ENCODE data around the gene SLC6A14. TPM values are rescaled to one million over a fixed set of nuclear protein-coding genes. Genes with fewer than 3 reads are reported as not detected.

SLC6A14 gene
- total and polyA plus RNA-seq, 10 of the 15 experiments (the other 5 are each of a cell fraction or from before 2014, with no cell fraction given): 0.05 TPM; not detected in 9

DNA sequence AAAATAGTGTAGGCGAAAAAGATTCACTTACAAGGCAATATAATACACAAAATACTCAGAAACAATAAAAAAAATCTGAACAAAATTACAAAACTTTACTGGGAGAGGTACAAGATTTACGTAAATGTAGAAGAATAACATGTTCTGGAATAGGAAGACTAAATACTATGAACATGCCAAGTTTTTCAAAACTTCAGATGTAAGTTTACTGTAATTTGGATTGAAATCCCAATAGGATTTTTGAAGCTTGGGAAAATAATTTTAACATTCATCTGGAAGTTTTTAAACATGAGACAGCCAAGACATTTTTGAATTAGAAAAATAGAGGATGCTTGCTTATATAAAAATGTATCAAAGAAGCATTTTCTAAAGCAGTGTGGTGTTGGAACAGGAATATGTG is 56.9 kb downstream of the SLC6A14 start:
- intact Hi-C loops (cut with micrococcal nuclease; ENCODE audit: unreplicated experiment): no loop called here
- no peaks in the 10 kb centered on the region for H3K27me3 ChIP-seq (replicated peaks in 1 of 2; ENCODE audit: control insufficient read depth in 2 of 2, insufficient read depth in 2 of 2, low read length in 1 of 2)
- in situ Hi-C loops (cut with MboI): loop anchor here (10.0 kb wide), 1 partner anchor 1762 kb away; no protein-coding TSS in a partner anchor
- DNase-seq (ENCODE audit: low read depth, low spot score) (no peak), ATAC-seq (no peak), FAIRE-seq (no peak)
- no peaks in the 10 kb centered on the region for H3K79me2 ChIP-seq (ENCODE audit: control insufficient read depth, insufficient read depth, low read length)
- no peaks in the 10 kb centered on the region for H3K9me3 ChIP-seq (replicated peaks; ENCODE audit: control insufficient read depth, insufficient read depth, low read length)
- no TSS peak for BruUV-seq (replicated peaks)
- H3K4me2 ChIP-seq (ENCODE audit: control insufficient read depth, insufficient read depth): no peak overlapping the region
- no peaks in the 10 kb centered on the region for H4K20me1 ChIP-seq (ENCODE audit: control insufficient read depth, insufficient read depth)
- H3K4me3 ChIP-seq: no peak overlapping the region
- H2AFZ ChIP-seq (ENCODE audit: control insufficient read depth, low read depth, low read length): no peak overlapping the region
- ChIA-PET POLR2A (no interaction called here), SMC1A (ENCODE audit: uncharacterized antibody, unreplicated experiment) (no interaction called here), CTCF (no interaction called here), RAD21 (ENCODE audit: unreplicated experiment) (no interaction called here)
- H3K27ac ChIP-seq (ENCODE audit: control insufficient read depth, insufficient read depth): no peak overlapping the region
- H3K36me3 ChIP-seq (ENCODE audit: control insufficient read depth in 2 of 2, insufficient read depth in 2 of 2, low read length in 1 of 2): no peaks in the 10 kb centered on the region
- no peaks in the 10 kb centered on the region for H3K4me1 ChIP-seq (ENCODE audit: control insufficient read depth, insufficient read depth, low read length)
- no peak overlapping the region for H3K9ac ChIP-seq (ENCODE audit: control insufficient read depth, insufficient read depth, low read length)
- WGBS (ENCODE audit: insufficient coverage, insufficient replicate concordance, low lambda C conversion rate, missing lambda C conversion rate): 0% methylated on average over 2 of the region's 2 CpGs
- TF ChIP-seq, protein P1, sequence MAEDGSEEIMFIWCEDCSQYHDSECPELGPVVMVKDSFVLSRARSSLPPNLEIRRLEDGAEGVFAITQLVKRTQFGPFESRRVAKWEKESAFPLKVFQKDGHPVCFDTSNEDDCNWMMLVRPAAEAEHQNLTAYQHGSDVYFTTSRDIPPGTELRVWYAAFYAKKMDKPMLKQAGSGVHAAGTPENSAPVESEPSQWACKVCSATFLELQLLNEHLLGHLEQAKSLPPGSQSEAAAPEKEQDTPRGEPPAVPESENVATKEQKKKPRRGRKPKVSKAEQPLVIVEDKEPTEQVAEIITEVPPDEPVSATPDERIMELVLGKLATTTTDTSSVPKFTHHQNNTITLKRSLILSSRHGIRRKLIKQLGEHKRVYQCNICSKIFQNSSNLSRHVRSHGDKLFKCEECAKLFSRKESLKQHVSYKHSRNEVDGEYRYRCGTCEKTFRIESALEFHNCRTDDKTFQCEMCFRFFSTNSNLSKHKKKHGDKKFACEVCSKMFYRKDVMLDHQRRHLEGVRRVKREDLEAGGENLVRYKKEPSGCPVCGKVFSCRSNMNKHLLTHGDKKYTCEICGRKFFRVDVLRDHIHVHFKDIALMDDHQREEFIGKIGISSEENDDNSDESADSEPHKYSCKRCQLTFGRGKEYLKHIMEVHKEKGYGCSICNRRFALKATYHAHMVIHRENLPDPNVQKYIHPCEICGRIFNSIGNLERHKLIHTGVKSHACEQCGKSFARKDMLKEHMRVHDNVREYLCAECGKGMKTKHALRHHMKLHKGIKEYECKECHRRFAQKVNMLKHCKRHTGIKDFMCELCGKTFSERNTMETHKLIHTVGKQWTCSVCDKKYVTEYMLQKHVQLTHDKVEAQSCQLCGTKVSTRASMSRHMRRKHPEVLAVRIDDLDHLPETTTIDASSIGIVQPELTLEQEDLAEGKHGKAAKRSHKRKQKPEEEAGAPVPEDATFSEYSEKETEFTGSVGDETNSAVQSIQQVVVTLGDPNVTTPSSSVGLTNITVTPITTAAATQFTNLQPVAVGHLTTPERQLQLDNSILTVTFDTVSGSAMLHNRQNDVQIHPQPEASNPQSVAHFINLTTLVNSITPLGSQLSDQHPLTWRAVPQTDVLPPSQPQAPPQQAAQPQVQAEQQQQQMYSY (CRISPR knock-in tag; IDR thresholded peaks at IDR 0.05): no peak
- TF ChIP-seq, protein P2, sequence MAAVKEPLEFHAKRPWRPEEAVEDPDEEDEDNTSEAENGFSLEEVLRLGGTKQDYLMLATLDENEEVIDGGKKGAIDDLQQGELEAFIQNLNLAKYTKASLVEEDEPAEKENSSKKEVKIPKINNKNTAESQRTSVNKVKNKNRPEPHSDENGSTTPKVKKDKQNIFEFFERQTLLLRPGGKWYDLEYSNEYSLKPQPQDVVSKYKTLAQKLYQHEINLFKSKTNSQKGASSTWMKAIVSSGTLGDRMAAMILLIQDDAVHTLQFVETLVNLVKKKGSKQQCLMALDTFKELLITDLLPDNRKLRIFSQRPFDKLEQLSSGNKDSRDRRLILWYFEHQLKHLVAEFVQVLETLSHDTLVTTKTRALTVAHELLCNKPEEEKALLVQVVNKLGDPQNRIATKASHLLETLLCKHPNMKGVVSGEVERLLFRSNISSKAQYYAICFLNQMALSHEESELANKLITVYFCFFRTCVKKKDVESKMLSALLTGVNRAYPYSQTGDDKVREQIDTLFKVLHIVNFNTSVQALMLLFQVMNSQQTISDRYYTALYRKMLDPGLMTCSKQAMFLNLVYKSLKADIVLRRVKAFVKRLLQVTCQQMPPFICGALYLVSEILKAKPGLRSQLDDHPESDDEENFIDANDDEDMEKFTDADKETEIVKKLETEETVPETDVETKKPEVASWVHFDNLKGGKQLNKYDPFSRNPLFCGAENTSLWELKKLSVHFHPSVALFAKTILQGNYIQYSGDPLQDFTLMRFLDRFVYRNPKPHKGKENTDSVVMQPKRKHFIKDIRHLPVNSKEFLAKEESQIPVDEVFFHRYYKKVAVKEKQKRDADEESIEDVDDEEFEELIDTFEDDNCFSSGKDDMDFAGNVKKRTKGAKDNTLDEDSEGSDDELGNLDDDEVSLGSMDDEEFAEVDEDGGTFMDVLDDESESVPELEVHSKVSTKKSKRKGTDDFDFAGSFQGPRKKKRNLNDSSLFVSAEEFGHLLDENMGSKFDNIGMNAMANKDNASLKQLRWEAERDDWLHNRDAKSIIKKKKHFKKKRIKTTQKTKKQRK (IDR thresholded peaks at IDR 0.05; ENCODE audit: low read depth, low read length): no peak
- TF ChIP-seq ZBED1 (IDR thresholded peaks at IDR 0.05; ENCODE audit: borderline replicate concordance) (no peak), TCF12 (IDR thresholded peaks at IDR 0.05; ENCODE audit: low read depth, low read length) (no peak), MEF2A (IDR thresholded peaks at IDR 0.05; ENCODE audit: insufficient read depth, low read depth, low read length) (no peak), ZNF622 (IDR thresholded peaks at IDR 0.05) (no peak), YY1 (IDR thresholded peaks at IDR 0.05; ENCODE audit: low read depth, low read length) (no peak), SIX5 (IDR thresholded peaks at IDR 0.05; ENCODE audit: low read depth, low read length, severe bottlenecking) (no peak), RELA (IDR thresholded peaks at IDR 0.05; ENCODE audit: borderline replicate concordance, partially characterized antibody) (no peak), NR2C2 (IDR thresholded peaks at IDR 0.05; ENCODE audit: borderline replicate concordance, control insufficient read depth, insufficient read length, low read depth) (no peak)
- TF ChIP-seq, protein P3, sequence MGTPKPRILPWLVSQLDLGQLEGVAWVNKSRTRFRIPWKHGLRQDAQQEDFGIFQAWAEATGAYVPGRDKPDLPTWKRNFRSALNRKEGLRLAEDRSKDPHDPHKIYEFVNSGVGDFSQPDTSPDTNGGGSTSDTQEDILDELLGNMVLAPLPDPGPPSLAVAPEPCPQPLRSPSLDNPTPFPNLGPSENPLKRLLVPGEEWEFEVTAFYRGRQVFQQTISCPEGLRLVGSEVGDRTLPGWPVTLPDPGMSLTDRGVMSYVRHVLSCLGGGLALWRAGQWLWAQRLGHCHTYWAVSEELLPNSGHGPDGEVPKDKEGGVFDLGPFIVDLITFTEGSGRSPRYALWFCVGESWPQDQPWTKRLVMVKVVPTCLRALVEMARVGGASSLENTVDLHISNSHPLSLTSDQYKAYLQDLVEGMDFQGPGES (IDR thresholded peaks at IDR 0.05): no peak
- TF ChIP-seq, protein P4, sequence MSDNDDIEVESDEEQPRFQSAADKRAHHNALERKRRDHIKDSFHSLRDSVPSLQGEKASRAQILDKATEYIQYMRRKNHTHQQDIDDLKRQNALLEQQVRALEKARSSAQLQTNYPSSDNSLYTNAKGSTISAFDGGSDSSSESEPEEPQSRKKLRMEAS (IDR thresholded peaks at IDR 0.05; ENCODE audit: low read depth, low read length): no peak
- TF ChIP-seq, protein P5, sequence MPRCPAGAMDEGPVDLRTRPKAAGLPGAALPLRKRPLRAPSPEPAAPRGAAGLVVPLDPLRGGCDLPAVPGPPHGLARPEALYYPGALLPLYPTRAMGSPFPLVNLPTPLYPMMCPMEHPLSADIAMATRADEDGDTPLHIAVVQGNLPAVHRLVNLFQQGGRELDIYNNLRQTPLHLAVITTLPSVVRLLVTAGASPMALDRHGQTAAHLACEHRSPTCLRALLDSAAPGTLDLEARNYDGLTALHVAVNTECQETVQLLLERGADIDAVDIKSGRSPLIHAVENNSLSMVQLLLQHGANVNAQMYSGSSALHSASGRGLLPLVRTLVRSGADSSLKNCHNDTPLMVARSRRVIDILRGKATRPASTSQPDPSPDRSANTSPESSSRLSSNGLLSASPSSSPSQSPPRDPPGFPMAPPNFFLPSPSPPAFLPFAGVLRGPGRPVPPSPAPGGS (IDR thresholded peaks at IDR 0.05; ENCODE audit: borderline replicate concordance, insufficient read depth, low read depth, low read length, poor library complexity, severe bottlenecking): no peak
- TF ChIP-seq, protein P6, sequence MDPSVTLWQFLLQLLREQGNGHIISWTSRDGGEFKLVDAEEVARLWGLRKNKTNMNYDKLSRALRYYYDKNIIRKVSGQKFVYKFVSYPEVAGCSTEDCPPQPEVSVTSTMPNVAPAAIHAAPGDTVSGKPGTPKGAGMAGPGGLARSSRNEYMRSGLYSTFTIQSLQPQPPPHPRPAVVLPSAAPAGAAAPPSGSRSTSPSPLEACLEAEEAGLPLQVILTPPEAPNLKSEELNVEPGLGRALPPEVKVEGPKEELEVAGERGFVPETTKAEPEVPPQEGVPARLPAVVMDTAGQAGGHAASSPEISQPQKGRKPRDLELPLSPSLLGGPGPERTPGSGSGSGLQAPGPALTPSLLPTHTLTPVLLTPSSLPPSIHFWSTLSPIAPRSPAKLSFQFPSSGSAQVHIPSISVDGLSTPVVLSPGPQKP (IDR thresholded peaks at IDR 0.05; ENCODE audit: low read depth, low read length): no peak

Data from GM12878 (cell line).